Loucy (cell line): ENCODE results near the gene RBMS3.

ENCODE experiments used
- CTCF ChIP-seq: fragments of 200-600 bp; sonication (generic); conservative IDR thresholded peaks from 2 replicates; pipeline ENCODE4 v1.5.1; 2014; ENCODE audit warnings: mild to moderate bottlenecking, antibody characterized with exemption, low read length
- EZH2phosphoT487 ChIP-seq: fragments of 200-600 bp; IDR thresholded peaks from 2 replicates; pipeline ENCODE4 v1.6.1; 2018; ENCODE audit warnings: antibody characterized with exemption, mild to moderate bottlenecking, moderate library complexity, borderline replicate concordance

- TF ChIP-seq CTCF (no peak), EZH2phosphoT487 (no peak)
These were observed 309.6 kb downstream of the RBMS3 start for GRCh38 chr3:29590461-29590860.
